Measurements from ENCODE around the gene ABCF2.

GRCh38 chr7:151273651-151274390 is 46.8 kb upstream of the ABCF2 start:
- no peak for TF ChIP-seq POLR2A (IDR thresholded peaks at IDR 0.05)
- TF ChIP-seq CTCF (IDR thresholded peaks at IDR 0.05) = no peak
